Measurements from ENCODE around the gene TMEM271.

The TMEM271 gene

GRCh38 chr4:608236-608635 lies 32.1 kb upstream of the TMEM271 start:
- H3K9me3 ChIP-seq (ENCODE audit: control insufficient read depth in 5 of 5, low read length in 5 of 5): peaks cover 0 to 8% (median 2%) of the 10 kb centered on the region in 5 donors
- no peak overlapping the region for H3K4me3 ChIP-seq (ENCODE audit: low read depth in 1 of 5, low read length in 5 of 5)
- peaks cover 0 to 13% (median 4%) of the 10 kb centered on the region in 5 donors for H3K27me3 ChIP-seq (ENCODE audit: control insufficient read depth in 5 of 5, insufficient read depth in 4 of 5, low read length in 5 of 5)
- H3K36me3 ChIP-seq (ENCODE audit: control insufficient read depth in 5 of 5, insufficient read depth in 5 of 5, low read length in 5 of 5): no peaks in the 10 kb centered on the region
- H3K9ac ChIP-seq (ENCODE audit: low read length in 5 of 5): no peak overlapping the region
- no peaks in the 10 kb centered on the region for H3K4me1 ChIP-seq (ENCODE audit: control insufficient read depth in 5 of 5, insufficient read depth in 5 of 5, low read length in 5 of 5)
- no peak overlapping the region for H3K27ac ChIP-seq (ENCODE audit: low read depth, low read length)

- Histone ChIP-seq H3K4me3 (ENCODE audit: low read depth in 1 of 5, low read length in 5 of 5) (no peak overlapping the region), H3K4me1 (ENCODE audit: control insufficient read depth in 5 of 5, insufficient read depth in 5 of 5, low read length in 5 of 5) (no peaks in the 10 kb centered on the region), H3K9ac (ENCODE audit: low read length in 5 of 5) (no peak overlapping the region), H3K27ac (ENCODE audit: low read depth, low read length) (no peak overlapping the region), H3K36me3 (ENCODE audit: control insufficient read depth in 5 of 5, insufficient read depth in 5 of 5, low read length in 5 of 5) (no peaks in the 10 kb centered on the region), H3K27me3 (ENCODE audit: control insufficient read depth in 5 of 5, insufficient read depth in 4 of 5, low read length in 5 of 5) (peaks cover 0 to 18% (median 10%) of the 10 kb centered on the region in 5 donors), H3K9me3 (ENCODE audit: control insufficient read depth in 5 of 5, low read length in 5 of 5) (peaks cover 0 to 8% (median under 1%) of the 10 kb centered on the region in 5 donors)
Measured at GRCh38 chr4:605702-606425, 29.8 kb upstream of the TMEM271 start.

- no peak overlapping the region for H3K9ac ChIP-seq (ENCODE audit: low read length in 5 of 5)
- no peaks in the 10 kb centered on the region for H3K36me3 ChIP-seq (ENCODE audit: control insufficient read depth in 5 of 5, insufficient read depth in 5 of 5, low read length in 5 of 5)
- no peaks in the 10 kb centered on the region for H3K9me3 ChIP-seq (ENCODE audit: control insufficient read depth in 5 of 5, low read length in 5 of 5)
- no peak overlapping the region for H3K4me3 ChIP-seq (ENCODE audit: low read depth in 1 of 5, low read length in 5 of 5)
- H3K27me3 ChIP-seq (ENCODE audit: control insufficient read depth in 5 of 5, insufficient read depth in 4 of 5, low read length in 5 of 5): peaks cover 4 to 29% (median 14%) of the 10 kb centered on the region in 5 donors
- no peak overlapping the region for H3K27ac ChIP-seq (ENCODE audit: low read depth, low read length)
- H3K4me1 ChIP-seq (ENCODE audit: control insufficient read depth in 5 of 5, insufficient read depth in 5 of 5, low read length in 5 of 5): no peaks in the 10 kb centered on the region
Measured at GRCh38 chr4:604131-604530, 28.0 kb upstream of the TMEM271 start.

- H3K9ac ChIP-seq (ENCODE audit: low read length in 5 of 5): no peak overlapping the region
Measured at GRCh38 chr4:602559-602942, 26.5 kb upstream of the TMEM271 start.

GRCh38 chr4:601612-602558 lies 25.8 kb upstream of the TMEM271 start:
- Histone ChIP-seq H3K9me3 (ENCODE audit: control insufficient read depth in 5 of 5, low read length in 5 of 5) (no peaks in the 10 kb centered on the region), H3K4me3 (ENCODE audit: low read depth in 1 of 5, low read length in 5 of 5) (no peak overlapping the region), H3K27ac (ENCODE audit: low read depth, low read length) (no peak overlapping the region), H3K4me1 (ENCODE audit: control insufficient read depth in 5 of 5, insufficient read depth in 5 of 5, low read length in 5 of 5) (no peaks in the 10 kb centered on the region), H3K9ac (ENCODE audit: low read length in 5 of 5) (no peak overlapping the region), H3K36me3 (ENCODE audit: control insufficient read depth in 5 of 5, insufficient read depth in 5 of 5, low read length in 5 of 5) (no peaks in the 10 kb centered on the region), H3K27me3 (ENCODE audit: control insufficient read depth in 5 of 5, insufficient read depth in 4 of 5, low read length in 5 of 5) (peaks cover 4 to 25% (median 10%) of the 10 kb centered on the region in 5 donors)

More at GRCh38 chr4:602559-602942, 26.5 kb upstream of the TMEM271 start:
- no peak overlapping the region for H3K4me3 ChIP-seq (ENCODE audit: low read depth in 1 of 5, low read length in 5 of 5)
- H3K9me3 ChIP-seq (ENCODE audit: control insufficient read depth in 5 of 5, low read length in 5 of 5): no peaks in the 10 kb centered on the region
- no peak overlapping the region for H3K27ac ChIP-seq (ENCODE audit: low read depth, low read length)
- H3K4me1 ChIP-seq (ENCODE audit: control insufficient read depth in 5 of 5, insufficient read depth in 5 of 5, low read length in 5 of 5): no peaks in the 10 kb centered on the region
- no peaks in the 10 kb centered on the region for H3K36me3 ChIP-seq (ENCODE audit: control insufficient read depth in 5 of 5, insufficient read depth in 5 of 5, low read length in 5 of 5)
- peaks cover 4 to 25% (median 12%) of the 10 kb centered on the region in 5 donors for H3K27me3 ChIP-seq (ENCODE audit: control insufficient read depth in 5 of 5, insufficient read depth in 4 of 5, low read length in 5 of 5)

- Histone ChIP-seq H3K9me3 (ENCODE audit: control insufficient read depth in 5 of 5, low read length in 5 of 5) (no peaks in the 10 kb centered on the region), H3K4me1 (ENCODE audit: control insufficient read depth in 5 of 5, insufficient read depth in 5 of 5, low read length in 5 of 5) (no peaks in the 10 kb centered on the region), H3K27ac (ENCODE audit: low read depth, low read length) (no peak overlapping the region), H3K9ac (ENCODE audit: low read length in 5 of 5) (no peak overlapping the region), H3K36me3 (ENCODE audit: control insufficient read depth in 5 of 5, insufficient read depth in 5 of 5, low read length in 5 of 5) (no peaks in the 10 kb centered on the region), H3K4me3 (ENCODE audit: low read depth in 1 of 5, low read length in 5 of 5) (no peak overlapping the region), H3K27me3 (ENCODE audit: control insufficient read depth in 5 of 5, insufficient read depth in 4 of 5, low read length in 5 of 5) (peaks cover 4 to 25% (median 9%) of the 10 kb centered on the region in 5 donors)
Measured at GRCh38 chr4:600850-601515, 24.9 kb upstream of the TMEM271 start.

GRCh38 chr4:600166-600565 lies 24.1 kb upstream of the TMEM271 start:
- H3K9ac ChIP-seq (ENCODE audit: low read length in 5 of 5): no peak overlapping the region
- H3K4me1 ChIP-seq (ENCODE audit: control insufficient read depth in 5 of 5, insufficient read depth in 5 of 5, low read length in 5 of 5): no peaks in the 10 kb centered on the region
- H3K9me3 ChIP-seq (ENCODE audit: control insufficient read depth in 5 of 5, low read length in 5 of 5): no peaks in the 10 kb centered on the region
- H3K27ac ChIP-seq (ENCODE audit: low read depth, low read length): no peak overlapping the region
- peaks cover 4 to 25% (median 9%) of the 10 kb centered on the region in 5 donors for H3K27me3 ChIP-seq (ENCODE audit: control insufficient read depth in 5 of 5, insufficient read depth in 4 of 5, low read length in 5 of 5)
- no peaks in the 10 kb centered on the region for H3K36me3 ChIP-seq (ENCODE audit: control insufficient read depth in 5 of 5, insufficient read depth in 5 of 5, low read length in 5 of 5)
- no peak overlapping the region for H3K4me3 ChIP-seq (ENCODE audit: low read depth in 1 of 5, low read length in 5 of 5)

GRCh38 chr4:598925-599324 lies 22.8 kb upstream of the TMEM271 start:
- no peaks in the 10 kb centered on the region for H3K4me1 ChIP-seq (ENCODE audit: control insufficient read depth in 5 of 5, insufficient read depth in 5 of 5, low read length in 5 of 5)
- H3K27ac ChIP-seq (ENCODE audit: low read depth, low read length): no peak overlapping the region
- peaks cover 0 to 5% (median 0%) of the 10 kb centered on the region in 5 donors for H3K9me3 ChIP-seq (ENCODE audit: control insufficient read depth in 5 of 5, low read length in 5 of 5)
- peaks cover 4 to 25% (median 9%) of the 10 kb centered on the region in 5 donors for H3K27me3 ChIP-seq (ENCODE audit: control insufficient read depth in 5 of 5, insufficient read depth in 4 of 5, low read length in 5 of 5)
- H3K36me3 ChIP-seq (ENCODE audit: control insufficient read depth in 5 of 5, insufficient read depth in 5 of 5, low read length in 5 of 5): no peaks in the 10 kb centered on the region
- no peak overlapping the region for H3K4me3 ChIP-seq (ENCODE audit: low read depth in 1 of 5, low read length in 5 of 5)
- no peak overlapping the region for H3K9ac ChIP-seq (ENCODE audit: low read length in 5 of 5)

GRCh38 chr4:592825-593520 lies 16.9 kb upstream of the TMEM271 start:
- H3K27ac ChIP-seq (ENCODE audit: low read depth, low read length): no peak overlapping the region
- H3K4me1 ChIP-seq (ENCODE audit: control insufficient read depth in 5 of 5, insufficient read depth in 5 of 5, low read length in 5 of 5): no peaks in the 10 kb centered on the region
- no peak overlapping the region for H3K4me3 ChIP-seq (ENCODE audit: low read depth in 1 of 5, low read length in 5 of 5)
- H3K9ac ChIP-seq (ENCODE audit: low read length in 5 of 5): no peak overlapping the region
- peaks cover 2 to 14% (median 4%) of the 10 kb centered on the region in 5 donors for H3K9me3 ChIP-seq (ENCODE audit: control insufficient read depth in 5 of 5, low read length in 5 of 5)
- H3K27me3 ChIP-seq (ENCODE audit: control insufficient read depth in 5 of 5, insufficient read depth in 4 of 5, low read length in 5 of 5): peaks cover 0 to 8% (median 0%) of the 10 kb centered on the region in 5 donors
- H3K36me3 ChIP-seq (ENCODE audit: control insufficient read depth in 5 of 5, insufficient read depth in 5 of 5, low read length in 5 of 5): no peaks in the 10 kb centered on the region
